Non-pigmented ciliary epithelial cell (primary cell): Measurements from ENCODE around the gene LRRC3C.

Experiments used
- DNase-seq: peaks from one replicate; pipeline ENCODE4 v3.0.0-alpha.2; 2010; ENCODE audit warnings: low read depth

The LRRC3C gene

DNA sequence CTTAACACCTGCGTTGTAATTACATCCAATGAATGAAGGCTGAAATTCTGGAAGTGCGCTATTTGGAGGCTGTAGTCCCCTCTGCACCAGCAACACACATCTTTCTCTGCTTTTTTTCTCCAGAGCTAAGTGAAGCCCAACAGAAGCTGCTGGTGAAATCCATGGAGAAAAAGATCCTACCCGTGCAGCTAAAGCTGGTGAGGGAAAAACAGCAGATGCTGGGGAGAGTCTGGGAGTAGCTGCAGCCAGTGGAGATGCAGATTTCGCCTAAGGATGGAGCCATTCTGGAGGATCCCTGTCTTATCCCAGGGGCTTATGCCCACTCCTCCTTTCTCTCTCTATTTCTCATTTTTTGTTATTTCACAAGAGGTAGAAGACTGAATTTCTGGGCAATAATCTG is 48.3 kb downstream of the LRRC3C start:
- DNase-seq = no peak

DNA sequence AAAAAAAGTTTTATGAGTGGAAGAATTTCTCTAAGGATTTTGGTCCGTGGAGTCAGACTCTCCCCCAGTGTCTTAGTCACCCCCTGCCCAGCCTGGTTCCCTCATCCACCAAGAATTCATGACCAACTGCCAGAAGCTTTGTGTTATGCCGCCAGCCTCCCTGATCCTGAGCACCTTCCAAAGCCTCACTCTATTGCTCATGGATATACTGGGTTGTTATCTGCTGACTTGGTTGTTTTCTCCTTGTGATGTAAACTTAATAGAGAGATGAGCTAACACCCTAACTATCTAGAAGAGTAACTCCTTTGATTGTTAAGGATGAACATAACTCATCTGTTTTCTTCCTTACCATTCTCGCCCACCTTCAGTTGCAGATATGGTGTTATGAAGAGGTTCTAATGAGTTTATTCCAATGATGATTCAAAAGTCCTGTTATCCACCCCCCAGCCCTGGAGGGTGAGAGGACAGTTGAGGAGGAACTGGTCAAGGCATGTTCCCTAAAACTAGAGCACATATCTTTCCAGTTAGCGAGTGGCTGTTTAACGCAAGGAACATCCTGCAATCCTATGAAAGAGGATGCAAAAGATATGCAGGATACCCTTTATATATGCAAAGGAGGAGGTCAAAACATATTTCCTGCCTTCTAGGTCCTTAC is 51.6 kb downstream of the LRRC3C start:
- DNase-seq = peak; percentile 87

DNA sequence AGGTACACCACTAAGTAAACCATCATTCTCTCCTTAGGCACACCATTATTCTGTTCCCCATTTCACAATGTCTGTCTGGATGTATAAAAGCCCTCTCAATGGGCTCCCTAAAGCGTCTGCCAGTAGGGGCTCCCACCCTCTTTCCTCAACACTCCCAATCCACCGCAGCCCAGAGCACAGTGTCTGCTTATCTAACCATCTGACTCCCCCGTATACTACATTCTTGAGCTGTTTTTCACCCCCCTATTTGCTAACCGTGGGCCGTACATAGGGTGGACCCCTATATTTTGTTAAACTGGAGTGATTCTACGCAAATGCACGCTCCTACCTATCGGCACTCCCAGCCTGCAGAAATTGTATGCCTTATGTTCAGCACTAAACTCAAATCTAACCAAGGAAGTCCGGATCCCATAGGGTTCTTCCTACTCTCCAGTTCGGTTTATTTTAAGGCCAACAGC is 52.4 kb downstream of the LRRC3C start:
- DNase-seq = no peak

DNA sequence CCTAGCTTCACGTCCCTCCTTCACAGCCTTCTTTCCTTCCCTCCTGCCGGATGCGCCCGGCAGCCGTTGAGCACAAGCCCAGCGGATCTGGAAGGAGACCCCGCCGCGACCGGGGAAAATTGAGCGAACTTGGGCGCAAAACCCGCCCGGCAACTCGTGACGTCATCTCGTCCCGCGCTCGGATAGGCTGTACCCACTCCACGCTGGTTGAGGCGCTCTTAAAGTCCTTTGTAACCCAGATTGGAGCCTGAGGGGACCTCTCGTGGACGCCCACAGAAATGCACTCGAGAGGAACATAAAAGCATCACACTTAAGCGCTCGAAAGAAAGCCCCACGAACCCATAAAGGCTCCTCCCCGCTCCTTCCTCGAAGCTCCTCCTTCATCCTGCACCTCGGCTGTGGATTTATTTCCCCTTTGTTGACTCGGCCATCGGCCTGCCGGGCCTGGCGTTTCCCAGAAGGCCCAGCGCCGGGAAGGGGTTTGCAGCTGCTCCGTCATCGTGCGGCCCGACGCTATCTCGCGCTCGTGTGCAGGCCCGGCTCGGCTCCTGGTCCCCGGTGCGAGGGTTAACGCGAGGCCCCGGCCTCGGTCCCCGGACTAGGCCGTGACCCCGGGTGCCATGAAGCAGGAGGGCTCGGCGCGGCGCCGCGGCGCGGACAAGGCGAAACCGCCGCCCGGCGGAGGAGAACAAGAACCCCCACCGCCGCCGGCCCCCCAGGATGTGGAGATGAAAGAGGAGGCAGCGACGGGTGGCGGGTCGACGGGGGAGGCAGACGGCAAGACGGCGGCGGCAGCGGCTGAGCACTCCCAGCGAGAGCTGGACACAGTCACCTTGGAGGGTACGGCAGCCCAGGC is 53.0 kb downstream of the LRRC3C start, which contains the start of gene PSMD3:
TSS of gene PSMD3 (plus strand) at position 457 of the 856 bp plus-strand sequence. CDS start at position 621, 164 bp downstream.
- peak; percentile 99 for DNase-seq

DNA sequence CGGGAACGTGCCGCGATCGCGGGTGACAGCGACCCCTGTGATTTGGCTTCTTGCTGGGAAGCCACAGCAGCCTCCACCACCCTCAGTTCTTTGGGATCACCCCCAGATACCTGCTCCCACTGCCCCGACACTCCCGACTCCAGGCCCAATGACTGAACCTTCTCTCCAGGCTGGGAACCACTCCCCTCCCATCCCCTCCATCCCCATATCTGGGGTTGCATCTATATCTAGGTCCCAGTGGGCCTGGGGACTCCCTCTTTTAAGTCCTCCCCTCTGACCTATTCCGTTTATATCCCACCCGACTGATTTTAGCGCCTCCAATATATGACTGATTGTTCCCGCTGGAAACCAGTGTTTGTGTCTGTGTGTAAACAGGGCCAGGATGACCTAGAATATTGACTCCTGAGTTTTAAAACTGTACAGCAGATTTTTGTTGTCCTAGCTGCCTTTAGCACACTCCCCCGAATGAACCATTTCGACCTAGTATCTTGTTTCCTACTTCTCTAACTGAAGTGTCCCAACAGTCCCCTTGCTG is 53.7 kb downstream of the LRRC3C start:
- no peak for DNase-seq

DNA sequence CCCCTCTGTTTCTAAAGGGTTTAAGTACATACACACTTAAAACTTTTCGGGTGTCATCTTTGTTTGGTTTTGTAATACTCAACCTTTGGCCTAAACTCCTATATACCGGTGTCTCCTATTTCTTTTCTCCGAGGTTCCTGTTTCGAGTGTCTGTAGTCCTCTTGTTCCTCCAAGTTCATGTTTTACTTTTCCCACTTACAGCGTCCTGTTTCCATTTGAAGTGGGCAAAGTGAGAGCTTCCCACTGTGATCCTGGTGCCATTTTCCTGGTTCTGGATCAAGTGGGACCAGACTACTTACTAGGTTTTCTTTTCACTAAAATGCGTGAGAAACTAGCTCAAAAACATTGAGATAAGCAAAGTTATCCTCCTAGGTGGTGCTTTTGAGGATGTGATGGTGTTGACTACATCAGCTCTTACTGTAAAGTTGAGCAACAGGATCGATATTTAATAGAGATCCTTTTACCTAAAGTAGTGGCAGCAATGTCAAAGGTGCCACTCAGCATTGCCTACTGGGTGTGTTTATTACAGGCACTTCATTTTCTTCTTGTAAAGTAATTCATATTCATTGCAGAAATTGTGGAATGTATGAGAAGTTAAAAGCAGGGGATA is 54.3 kb downstream of the LRRC3C start:
- DNase-seq = no peak

DNA sequence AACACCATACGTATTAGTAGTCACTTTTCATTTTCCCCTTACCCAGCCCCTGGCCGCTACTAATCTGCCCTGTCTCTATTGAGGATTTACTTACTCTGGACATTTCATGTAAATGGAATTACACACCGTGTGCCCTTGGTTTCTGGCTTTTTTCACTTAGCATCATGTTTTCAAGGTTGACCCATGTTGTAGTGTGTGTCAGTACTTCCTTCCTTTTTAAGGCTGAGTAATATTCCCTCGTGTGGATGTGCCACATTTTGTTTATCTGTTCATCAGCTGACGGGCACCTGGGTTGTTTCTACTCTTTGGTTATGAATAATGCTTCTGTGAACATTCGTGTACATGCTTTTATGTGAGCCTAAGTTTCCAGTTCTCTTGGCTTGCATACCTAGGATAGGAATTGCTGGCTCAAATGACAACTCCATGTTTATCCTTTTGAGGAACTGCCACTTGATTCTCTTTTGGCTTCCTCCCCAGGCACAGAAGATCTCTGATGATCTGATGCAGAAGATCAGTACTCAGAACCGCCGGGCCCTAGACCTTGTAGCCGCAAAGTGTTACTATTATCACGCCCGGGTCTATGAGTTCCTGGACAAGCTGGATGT is 60.8 kb downstream of the LRRC3C start:
- DNase-seq = no peak

DNA sequence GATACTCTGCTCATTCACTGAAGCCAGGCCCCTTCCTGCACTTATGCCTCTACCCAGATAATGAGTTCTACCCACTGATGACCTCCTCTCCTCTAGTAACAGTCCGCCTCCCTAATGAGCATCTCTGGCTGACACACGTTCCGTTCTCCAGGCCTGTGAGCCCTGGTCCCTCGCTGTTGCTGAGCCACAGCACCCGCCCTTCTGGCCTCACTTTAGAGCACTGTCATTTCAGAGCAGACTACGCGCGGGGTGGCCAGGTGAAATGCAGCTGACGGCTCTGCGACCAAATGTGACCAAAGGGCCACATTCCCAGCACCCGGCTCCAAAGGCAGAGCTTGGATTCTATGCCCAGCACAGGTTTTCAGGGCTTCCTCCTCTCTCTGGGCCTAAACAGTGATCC is 66.9 kb downstream of the LRRC3C start:
- no peak for DNase-seq
